Thoracic aorta (tissue), 2 donors: ENCODE results near the gene ASB10. TPM values are rescaled to one million over a fixed set of nuclear protein-coding genes. Genes with fewer than 3 reads are reported as not detected.

Experiments
- ATAC-seq: fragments of 150-250 bp; one replicate; pipeline ENCODE4 v1.8.0; 2017; ENCODE audit warnings: low read depth; ENCODE audit not compliant: insufficient number of reproducible peaks, low FRiP score
- DNase-seq: peaks from one replicate; pipeline ENCODE4 v3.0.0-alpha.2; 2020; ENCODE audit warnings: low spot score
- H3K27ac ChIP-seq, 2 donors: fragments of 200-600 bp; sonication (generic); 1 replicate in 1 of 2; 2 replicates in 1 of 2; pipeline ENCODE4 v1.5.1; 2016; ENCODE audit warnings: mild to moderate bottlenecking in 2 of 2, moderate library complexity in 2 of 2
- H3K27me3 ChIP-seq: fragments of 200-600 bp; sonication (generic); replicated peaks from 2 replicates; pipeline ENCODE4 v1.6.0; 2016; ENCODE audit warnings: mild to moderate bottlenecking; ENCODE audit not compliant: insufficient read depth
- H3K36me3 ChIP-seq: fragments of 200-600 bp; sonication (generic); one replicate; pipeline ENCODE4 v1.5.1; 2016
- H3K4me1 ChIP-seq, 2 donors: fragments of 200-600 bp; sonication (generic); 1 replicate in 1 of 2; 2 replicates in 1 of 2; pipeline versions ENCODE4 v1.5.1 to v1.6.0; 2016; ENCODE audit warnings: low read depth in 2 of 2, mild to moderate bottlenecking in 1 of 2; ENCODE audit not compliant: control insufficient read depth in 1 of 2
- H3K4me3 ChIP-seq: fragments of 200-600 bp; sonication (generic); 2 replicates; pipeline ENCODE4 v1.5.1; 2016; ENCODE audit warnings: mild to moderate bottlenecking
- H3K9me3 ChIP-seq: fragments of 200-600 bp; sonication (generic); 2 replicates; pipeline ENCODE4 v1.5.1; 2016
- total RNA-seq, 2 donors: library from RNA; depleted of rRNA; stranded (reverse); fragments of >200 nt; gene quantifications; one replicate each; pipeline versions ENCODE4 v1.1.0 to v1.2.3, GENCODE V29; 2016
- TF ChIP-seq, protein P1 (sequence below): fragments of 200-600 bp; sonication (generic); IDR thresholded peaks from one replicate; pipeline ENCODE4 v1.5.1; 2019; ENCODE audit warnings: antibody characterized with exemption

Gene ASB10
- total RNA-seq, 2 donors from 2014 or later: not detected

GRCh38 chr7:151178831-151179230, 8.2 kb downstream of the ASB10 start:
- TF ChIP-seq, protein P1, sequence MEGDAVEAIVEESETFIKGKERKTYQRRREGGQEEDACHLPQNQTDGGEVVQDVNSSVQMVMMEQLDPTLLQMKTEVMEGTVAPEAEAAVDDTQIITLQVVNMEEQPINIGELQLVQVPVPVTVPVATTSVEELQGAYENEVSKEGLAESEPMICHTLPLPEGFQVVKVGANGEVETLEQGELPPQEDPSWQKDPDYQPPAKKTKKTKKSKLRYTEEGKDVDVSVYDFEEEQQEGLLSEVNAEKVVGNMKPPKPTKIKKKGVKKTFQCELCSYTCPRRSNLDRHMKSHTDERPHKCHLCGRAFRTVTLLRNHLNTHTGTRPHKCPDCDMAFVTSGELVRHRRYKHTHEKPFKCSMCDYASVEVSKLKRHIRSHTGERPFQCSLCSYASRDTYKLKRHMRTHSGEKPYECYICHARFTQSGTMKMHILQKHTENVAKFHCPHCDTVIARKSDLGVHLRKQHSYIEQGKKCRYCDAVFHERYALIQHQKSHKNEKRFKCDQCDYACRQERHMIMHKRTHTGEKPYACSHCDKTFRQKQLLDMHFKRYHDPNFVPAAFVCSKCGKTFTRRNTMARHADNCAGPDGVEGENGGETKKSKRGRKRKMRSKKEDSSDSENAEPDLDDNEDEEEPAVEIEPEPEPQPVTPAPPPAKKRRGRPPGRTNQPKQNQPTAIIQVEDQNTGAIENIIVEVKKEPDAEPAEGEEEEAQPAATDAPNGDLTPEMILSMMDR: no peak
- no peak overlapping the region for H3K27ac ChIP-seq
- H3K4me1 ChIP-seq: peaks cover 0 to 7% of the 10 kb centered on the region in 2 donors
- DNase-seq (no peak), ATAC-seq (no peak)
- peaks cover 4% of the 10 kb centered on the region for H3K27me3 ChIP-seq
- H3K36me3 ChIP-seq: no peaks in the 10 kb centered on the region
- no peaks in the 10 kb centered on the region for H3K9me3 ChIP-seq
- H3K4me3 ChIP-seq: no peak overlapping the region

GRCh38 chr7:151178236-151178635, 8.8 kb downstream of the ASB10 start:
- Histone ChIP-seq H3K36me3 (no peaks in the 10 kb centered on the region), H3K4me1 (peaks cover 0 to 7% of the 10 kb centered on the region in 2 donors), H3K9me3 (no peaks in the 10 kb centered on the region), H3K27ac (no peak overlapping the region), H3K27me3 (peaks cover 4% of the 10 kb centered on the region), H3K4me3 (no peak overlapping the region)
- no peak for DNase-seq
- TF ChIP-seq, protein P1: no peak
- ATAC-seq: no peak

DNA sequence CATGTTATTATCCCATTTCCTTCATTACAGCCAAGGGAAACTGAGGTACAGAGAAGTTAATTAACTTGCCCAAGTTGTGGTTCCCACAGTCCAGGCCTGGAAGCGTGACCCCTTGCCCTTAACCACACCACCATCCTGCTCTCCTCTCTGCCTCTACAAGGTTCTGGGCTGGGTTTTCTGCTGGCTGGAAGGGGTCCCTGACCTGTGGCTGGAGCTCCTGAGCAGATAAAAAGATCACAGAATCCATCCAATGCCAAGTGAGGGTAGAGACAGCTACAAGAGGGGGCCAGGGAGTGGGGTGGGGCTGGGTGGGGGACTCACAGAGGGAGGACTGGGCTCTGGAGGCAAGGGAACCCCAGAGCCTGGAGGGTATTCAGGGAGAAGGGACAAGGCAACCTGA, 9.7 kb downstream of the ASB10 start:
- DNase-seq (no peak), ATAC-seq (no peak)
- Histone ChIP-seq H3K36me3 (no peaks in the 10 kb centered on the region), H3K27ac (no peak overlapping the region), H3K4me3 (no peak overlapping the region), H3K4me1 (peaks cover 0 to 7% of the 10 kb centered on the region in 2 donors), H3K27me3 (peaks cover 4% of the 10 kb centered on the region), H3K9me3 (no peaks in the 10 kb centered on the region)
- TF ChIP-seq, protein P1: no peak

DNA sequence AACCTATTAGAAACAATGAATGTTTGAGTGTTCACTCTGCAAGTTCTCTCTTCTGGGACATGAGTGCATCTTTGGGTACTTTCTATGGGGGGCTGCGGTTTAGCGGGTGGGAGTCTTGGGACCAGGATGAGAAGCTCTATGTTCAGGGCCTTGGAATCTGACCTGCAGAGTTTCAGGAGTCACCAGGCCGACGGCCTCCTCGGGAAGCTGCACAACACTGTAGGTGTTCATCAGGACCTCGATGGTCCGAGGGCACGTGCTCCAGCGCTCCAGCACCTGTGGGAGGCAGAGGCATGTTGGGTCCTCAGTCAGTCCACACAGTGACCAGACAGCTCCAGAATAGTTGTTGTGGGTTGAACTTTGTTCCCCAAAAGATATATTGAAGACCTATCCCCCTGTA, 10.6 kb downstream of the ASB10 start:
- H3K9me3 ChIP-seq: no peaks in the 10 kb centered on the region
- H3K4me3 ChIP-seq: no peak overlapping the region
- H3K27me3 ChIP-seq: peaks cover 4% of the 10 kb centered on the region
- H3K27ac ChIP-seq: no peak overlapping the region
- DNase-seq (no peak), ATAC-seq (no peak)
- TF ChIP-seq, protein P1: no peak
- H3K4me1 ChIP-seq: peaks cover 0 to 7% of the 10 kb centered on the region in 2 donors
- no peaks in the 10 kb centered on the region for H3K36me3 ChIP-seq

DNA sequence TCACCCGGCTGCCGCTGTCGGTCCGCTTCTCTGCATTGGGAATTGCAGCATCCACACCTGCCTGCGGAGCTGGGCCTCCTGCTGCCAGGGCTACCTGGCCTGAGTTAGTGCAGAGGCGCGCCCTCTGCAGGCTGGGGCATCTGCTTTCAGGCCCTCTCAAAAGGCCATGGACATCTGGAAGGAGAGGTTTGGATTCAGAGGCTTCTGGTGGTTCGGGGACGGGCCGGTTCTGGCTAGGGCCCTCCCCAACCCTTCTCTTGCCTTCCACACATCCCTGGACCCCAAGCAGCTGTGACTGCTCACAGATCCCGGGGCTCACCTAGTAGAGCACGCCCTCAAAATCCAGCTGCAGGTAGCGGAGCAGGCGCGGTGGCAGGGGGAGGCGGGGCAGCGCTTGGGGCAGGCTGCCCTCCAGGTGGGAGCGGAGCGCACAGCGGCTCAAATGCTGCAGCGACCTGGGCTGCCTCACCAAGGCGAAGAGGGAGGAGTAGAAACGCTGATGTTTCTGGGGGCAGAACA, 11.2 kb downstream of the ASB10 start:
- ATAC-seq (no peak), DNase-seq (no peak)
- Histone ChIP-seq H3K9me3 (no peaks in the 10 kb centered on the region), H3K27me3 (peaks cover 4% of the 10 kb centered on the region), H3K36me3 (no peaks in the 10 kb centered on the region), H3K4me1 (peaks cover 0 to 7% of the 10 kb centered on the region in 2 donors), H3K27ac (no peak overlapping the region), H3K4me3 (no peak overlapping the region)
- TF ChIP-seq, protein P1: no peak
